Left colon (tissue), 2 donors: ENCODE results near the gene TMEM163. TPM values are rescaled to one million over a fixed set of nuclear protein-coding genes. Genes with fewer than 3 reads are reported as not detected.
"Not testable (repeated sequence)": the region's sequence is repeated elsewhere in the genome, so short reads cannot be mapped to it uniquely, and the experiment has no call there.

ENCODE experiments used
- ATAC-seq: fragments of 200-7000 bp; cut with Tn5 transposase; one replicate; pipeline ENCODE4 v1.9.1; 2020; ENCODE audit warnings: mild to moderate bottlenecking, moderate library complexity
- DNase-seq, 2 donors: peaks; one replicate each; pipeline ENCODE4 v3.0.0-alpha.2; 2020
- intact Hi-C, 2 donors: fragments of 100-400 bp; cut with DNase I in 1 of 2; cut with micrococcal nuclease in 1 of 2; formaldehyde crosslinking; loops; one replicate each; pipeline versions ENCODE4 v1.11.2 to v1.14.0; 2022; cut with DNase I, micrococcal nuclease
- total RNA-seq, 2 donors: library from RNA; stranded (reverse); fragmentation: NEBNext Ultra II Directional; extraction: Animal tissue kit (Norgen Biotek cat#: 25700); gene quantifications; one replicate each; pipeline ENCODE4 v1.2.1, GENCODE V29; 2021
- donor health status: DM: no; HTN: no; CAD: no.
- donor health status: DM: yes; HTN: yes; CAD: no.

TMEM163 gene
- total RNA-seq, 2 donors from 2014 or later: 0.25 TPM; not detected in 1

- DNase-seq: no peak
- peak; percentile 18 for ATAC-seq
- intact Hi-C loops: no loop called here
Measured at GRCh38 chr2:134725876-134726275, 7.1 kb upstream of the TMEM163 start.

DNA sequence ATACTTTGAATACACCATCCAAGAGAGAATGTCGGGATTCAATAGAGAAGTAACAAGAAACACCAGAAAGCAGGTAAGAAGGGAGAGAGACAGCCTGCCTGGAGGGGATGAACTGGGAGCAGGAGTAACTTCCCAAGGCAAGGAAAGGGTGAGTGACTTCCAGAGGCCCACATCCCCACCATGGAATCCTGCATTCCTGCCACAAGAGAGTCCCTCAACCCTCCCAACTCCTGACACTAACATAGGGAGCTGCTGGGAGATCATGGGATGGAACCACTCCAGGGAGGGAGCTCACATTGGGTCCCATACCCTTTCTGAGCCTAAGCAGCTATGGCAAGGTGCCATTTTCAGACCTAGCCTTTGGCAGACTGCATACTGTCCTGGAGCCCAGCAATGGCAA is 5.5 kb upstream of the TMEM163 start:
- DNase-seq: no peak
- intact Hi-C loops: no loop called here
- no peak for ATAC-seq

DNA sequence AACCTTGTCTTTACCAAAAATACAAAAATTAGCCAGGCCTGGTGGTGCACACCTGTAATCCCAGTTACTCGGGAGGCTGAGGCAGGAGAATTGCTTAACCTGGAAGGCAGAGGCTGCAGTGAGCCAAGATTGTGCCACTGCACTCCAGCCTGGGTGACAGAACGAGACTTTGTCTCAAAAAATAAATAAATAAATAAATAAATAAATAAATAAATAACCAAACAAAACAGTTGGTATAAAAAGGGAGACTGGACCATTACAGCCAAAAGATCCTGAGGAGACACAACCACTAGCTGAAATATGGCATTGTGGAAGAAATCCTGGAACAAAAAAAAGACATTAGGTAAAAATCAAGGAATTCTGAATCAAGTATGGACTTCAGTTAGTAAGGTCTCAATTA is 4.9 kb upstream of the TMEM163 start:
- ATAC-seq, DNase-seq, intact Hi-C loops: not testable (repeated sequence)

- DNase-seq (no peak), ATAC-seq (no peak)
- intact Hi-C loops: no loop called here
Measured at GRCh38 chr2:134722728-134723127, 3.9 kb upstream of the TMEM163 start.

GRCh38 chr2:134721596-134721995 is 2.8 kb upstream of the TMEM163 start:
- intact Hi-C loops: no loop called here
- DNase-seq (no peak), ATAC-seq (no peak)

- ATAC-seq (peak; percentile 22), DNase-seq (peak in 1 of 2 donors; percentile 23)
- intact Hi-C loops: no loop called here
Measured at GRCh38 chr2:134718023-134718816, 580 bp downstream of the TMEM163 start.

DNA sequence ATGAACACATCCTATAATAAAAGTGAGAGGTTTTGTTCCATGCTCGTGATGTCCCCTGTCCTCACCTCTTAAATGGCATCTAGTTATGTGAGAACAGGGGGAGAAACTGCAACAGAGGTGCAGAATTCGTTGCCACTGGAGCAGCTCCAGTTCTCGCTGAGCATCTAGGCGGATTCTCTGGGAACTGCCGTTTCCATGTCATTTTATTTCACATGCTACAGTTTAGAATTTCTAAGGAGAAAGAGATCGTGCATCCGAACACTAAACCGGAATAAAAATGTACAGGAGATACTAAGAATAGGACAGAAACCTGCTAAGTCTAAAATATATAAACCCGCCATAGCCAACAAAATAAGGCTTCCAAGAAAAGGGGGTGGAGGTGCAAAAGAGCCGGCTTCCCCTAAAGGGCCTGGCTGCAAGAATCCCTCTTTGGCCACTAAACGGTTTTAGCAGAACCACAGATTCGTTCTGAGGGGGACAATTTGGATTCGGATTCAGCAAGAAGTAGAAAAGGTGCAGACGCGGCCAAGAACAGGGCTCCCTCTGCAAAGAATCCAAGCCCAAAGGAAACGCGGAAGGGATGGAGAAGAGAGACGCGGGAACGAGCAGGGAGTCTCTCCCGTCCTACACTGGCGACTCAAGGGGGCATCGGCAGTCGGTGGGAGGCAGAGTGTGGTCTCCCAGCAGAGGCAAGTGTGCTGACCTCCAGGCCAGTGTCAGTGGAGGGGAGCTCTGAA is 1.3 kb downstream of the TMEM163 start:
- intact Hi-C loops: no loop called here
- no peak for ATAC-seq
- no peak for DNase-seq

GRCh38 chr2:134716721-134717243 is 2.0 kb downstream of the TMEM163 start:
- DNase-seq (no peak), ATAC-seq (no peak)
- intact Hi-C loops: no loop called here

GRCh38 chr2:134715932-134716643 is 2.7 kb downstream of the TMEM163 start:
- ATAC-seq (no peak), DNase-seq (no peak)
- intact Hi-C loops: no loop called here

DNA sequence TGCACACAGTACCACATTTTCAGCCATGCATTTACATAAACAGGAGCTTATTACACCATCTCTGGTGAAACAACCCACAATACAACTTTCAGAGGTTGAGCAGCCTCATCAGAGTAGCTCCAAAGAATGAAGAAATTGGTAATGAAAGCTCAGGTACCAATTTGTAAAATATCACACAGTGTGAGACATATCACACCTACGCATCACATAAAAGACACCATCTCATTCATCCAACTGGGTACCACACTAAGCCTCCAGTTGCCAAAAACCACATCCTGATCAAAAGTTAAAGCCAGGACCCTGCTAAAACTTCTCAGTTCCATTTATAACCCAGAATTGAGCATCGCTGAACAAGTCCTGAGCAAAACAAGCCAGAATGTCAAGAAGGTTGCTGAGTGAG is 4.6 kb downstream of the TMEM163 start:
- ATAC-seq (no peak), DNase-seq (no peak)
- intact Hi-C loops: no loop called here

GRCh38 chr2:134713606-134714005 is 5.2 kb downstream of the TMEM163 start:
- ATAC-seq (no peak), DNase-seq (no peak)
- intact Hi-C loops: no loop called here

DNA sequence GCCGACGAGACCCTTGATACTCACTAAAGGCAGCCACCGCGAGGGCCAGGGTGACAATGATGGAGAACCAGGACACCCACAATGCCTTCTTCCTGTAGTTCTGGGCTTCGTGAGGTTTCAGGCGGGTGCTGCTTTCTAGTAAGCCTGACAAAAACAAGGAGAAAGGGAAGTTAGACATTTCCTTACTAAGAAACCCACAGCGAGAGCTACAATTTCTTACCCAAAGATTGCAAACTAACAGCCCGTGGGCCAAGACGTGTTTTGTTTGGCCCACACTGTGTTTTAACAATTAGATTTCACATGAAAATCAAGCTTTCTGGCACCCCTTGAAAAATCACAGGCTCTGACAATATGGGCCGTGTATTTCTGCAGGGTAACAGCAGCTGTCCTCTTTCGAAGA is 5.6 kb downstream of the TMEM163 start:
- DNase-seq (no peak), ATAC-seq (no peak)
- intact Hi-C loops: no loop called here

DNA sequence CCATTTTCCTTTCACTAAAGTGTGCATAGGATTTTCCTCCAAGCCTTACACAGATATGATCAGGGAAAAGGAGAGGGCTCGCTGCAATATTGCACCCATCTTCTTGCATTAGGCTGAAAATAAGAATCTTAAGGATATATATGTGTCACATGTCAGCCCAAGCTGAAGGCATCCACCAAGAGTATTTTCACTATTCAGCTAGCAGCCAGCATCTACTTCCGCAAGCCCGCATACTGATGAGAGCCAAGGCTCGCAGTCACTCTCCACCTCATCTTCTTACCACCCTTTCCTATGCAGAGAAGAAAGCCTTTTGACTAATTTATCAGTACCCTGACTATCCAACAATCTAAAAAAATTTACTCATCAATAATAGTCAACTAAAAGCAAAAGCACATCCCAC is 6.1 kb downstream of the TMEM163 start:
- ATAC-seq (no peak), DNase-seq (no peak)
- intact Hi-C loops: no loop called here

DNA sequence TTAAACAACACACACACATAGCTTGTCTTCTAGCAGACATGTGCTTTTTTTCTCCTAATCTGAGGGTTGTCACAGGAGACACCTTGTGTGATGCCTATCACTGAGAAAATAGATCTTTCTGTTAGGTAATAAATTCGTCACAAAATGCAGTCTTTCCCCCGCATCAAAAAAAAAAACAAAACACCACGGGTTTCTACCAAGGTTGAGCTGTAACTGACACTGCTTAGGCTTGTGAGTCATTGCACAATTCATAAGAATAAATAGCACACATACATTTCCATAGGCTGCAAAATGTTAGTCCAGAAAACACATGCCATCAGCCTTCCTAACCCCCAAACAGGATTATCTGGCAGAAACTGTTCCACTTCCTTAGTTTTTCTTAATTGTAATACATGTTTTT is 6.5 kb downstream of the TMEM163 start:
- no peak for ATAC-seq
- intact Hi-C loops: no loop called here
- DNase-seq: no peak

- intact Hi-C loops: no loop called here
- ATAC-seq: no peak
- DNase-seq: no peak
Measured at GRCh38 chr2:134711692-134712091, 7.1 kb downstream of the TMEM163 start.

GRCh38 chr2:134707330-134707676 is 11.5 kb downstream of the TMEM163 start:
- no peak for ATAC-seq
- intact Hi-C loops: no loop called here
- DNase-seq: no peak

DNA sequence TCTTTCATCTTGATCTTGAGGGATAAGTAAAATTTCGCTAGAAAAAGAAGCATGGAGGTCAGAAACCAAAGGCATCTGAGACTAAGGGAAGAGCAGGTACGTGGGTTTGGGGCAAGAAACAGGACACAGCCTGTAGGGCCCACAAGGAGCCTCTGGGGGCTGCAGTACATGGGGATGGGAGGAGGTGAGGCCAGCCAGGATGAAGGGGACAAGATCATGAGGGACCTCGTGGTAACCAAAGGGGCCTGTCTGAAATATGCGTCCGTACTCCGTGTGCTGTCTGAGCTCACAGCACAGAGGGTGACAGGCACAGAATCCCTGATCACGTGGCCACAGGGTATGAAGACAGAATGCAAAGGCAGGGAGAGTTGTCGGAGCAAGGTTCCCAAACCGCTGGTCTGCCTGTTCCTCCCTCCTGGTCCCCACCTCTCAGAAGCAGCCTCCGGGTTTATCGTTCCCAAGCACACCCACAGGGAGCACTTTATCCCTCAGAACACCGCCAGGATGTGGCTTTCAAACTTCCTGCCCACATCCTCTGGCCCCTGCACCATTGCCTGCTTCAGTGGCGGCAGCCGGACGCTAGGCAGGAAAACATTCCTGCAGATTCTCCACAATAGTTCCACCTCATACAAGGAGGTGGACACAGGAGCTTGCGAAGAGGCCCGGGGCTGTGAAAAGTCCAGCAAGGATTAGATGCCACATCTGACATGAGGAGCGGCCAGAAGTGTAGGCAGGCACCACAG is 12.0 kb downstream of the TMEM163 start:
- DNase-seq (no peak), ATAC-seq (no peak)
- intact Hi-C loops: no loop called here

DNA sequence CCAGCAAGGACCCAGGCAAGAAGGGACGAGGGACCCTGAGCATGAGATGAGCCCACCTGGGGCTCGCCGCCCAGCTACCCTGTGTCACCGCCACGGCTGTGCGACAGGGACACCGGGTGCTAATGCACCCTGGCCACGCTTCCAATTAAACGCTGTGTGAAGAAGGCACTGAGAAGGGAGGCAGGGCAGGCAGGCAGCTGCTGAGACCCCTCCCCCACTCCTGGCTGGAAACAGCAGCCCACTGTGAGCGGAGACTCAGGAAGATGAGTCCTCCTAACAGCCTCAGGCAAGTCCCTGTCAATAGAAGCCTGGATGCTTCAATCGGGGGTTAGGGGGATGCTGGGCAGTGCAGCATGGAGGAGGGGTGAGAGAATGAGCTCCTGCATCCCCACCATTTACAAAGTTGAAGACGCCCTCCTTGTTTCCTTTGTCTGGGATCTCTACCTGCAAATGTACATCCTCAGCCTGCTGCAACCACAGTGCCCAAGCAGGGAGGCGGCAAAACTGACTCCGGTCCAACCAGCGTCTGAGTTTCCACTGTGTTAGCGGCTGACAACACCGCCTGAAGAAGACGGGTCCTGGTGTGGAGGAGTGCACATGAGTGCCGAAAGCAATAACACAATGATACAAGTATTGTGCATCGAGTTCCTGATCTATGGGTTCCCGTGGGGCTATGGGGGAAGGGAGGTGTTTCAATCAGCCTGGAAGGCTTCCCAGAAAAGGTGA is 12.8 kb downstream of the TMEM163 start:
- intact Hi-C loops: no loop called here
- ATAC-seq (no peak), DNase-seq (no peak)
